Type B pancreatic cell (in vitro differentiated cells): Measurements from ENCODE around the gene SLC2A13. TPM values are rescaled to one million over a fixed set of nuclear protein-coding genes. Genes with fewer than 3 reads are reported as not detected.

Source experiments
- DNase-seq: peaks from one replicate; pipeline ENCODE4 v3.0.0; 2021; ENCODE audit warnings: mixed read lengths; ENCODE audit not compliant: unreplicated experiment; ENCODE audit errors: extremely low spot score
- H3K27ac Mint-ChIP-seq: 2 replicates; pipeline ENCODE4 v1.8.0; 2021; ENCODE audit warnings: mild to moderate bottlenecking, mixed read lengths
- H3K27me3 Mint-ChIP-seq: 2 replicates; pipeline ENCODE4 v1.8.0; 2021; ENCODE audit warnings: mixed read lengths
- H3K36me3 Mint-ChIP-seq: 2 replicates; pipeline ENCODE4 v1.8.0; 2021; ENCODE audit warnings: mixed read lengths
- H3K4me1 Mint-ChIP-seq: one replicate; pipeline ENCODE4 v1.8.0; 2021; ENCODE audit warnings: mixed read lengths; ENCODE audit not compliant: unreplicated experiment
- H3K4me3 Mint-ChIP-seq: 2 replicates; pipeline ENCODE4 v1.8.0; 2021; ENCODE audit warnings: mild to moderate bottlenecking, mixed read lengths
- H3K9me3 Mint-ChIP-seq: 2 replicates; pipeline ENCODE4 v1.8.0; 2021; ENCODE audit warnings: mixed read lengths
- CTCF ChIP-seq: fragments of 200-600 bp; sonication (generic); conservative IDR thresholded peaks from 2 replicates; pipeline ENCODE4 v1.5.0; 2021; ENCODE audit warnings: antibody characterized with exemption, mild to moderate bottlenecking
- total RNA-seq: library from RNA; stranded (reverse); gene quantifications from 2 replicates; pipeline ENCODE4 v1.2.1, GENCODE V29; 2021; ENCODE audit warnings: low replicate concordance

SLC2A13 gene
- total RNA-seq, 1 donor from 2014 or later = 7.1 TPM

GRCh38 chr12:40093512-40093911, 12.4 kb downstream of the SLC2A13 start:
- no peak for DNase-seq
- H3K27me3 Mint-ChIP-seq = no peaks in the 10 kb centered on the region
- no peak for TF ChIP-seq CTCF
- no peaks in the 10 kb centered on the region for H3K4me1 Mint-ChIP-seq
- H3K4me3 Mint-ChIP-seq = no peak overlapping the region
- H3K36me3 Mint-ChIP-seq = no peaks in the 10 kb centered on the region
- H3K9me3 Mint-ChIP-seq = no peaks in the 10 kb centered on the region
- no peak overlapping the region for H3K27ac Mint-ChIP-seq

- Mint-ChIP-seq H3K27me3 (no peaks in the 10 kb centered on the region), H3K27ac (no peak overlapping the region), H3K4me3 (no peak overlapping the region), H3K4me1 (peaks cover 6% of the 10 kb centered on the region), H3K9me3 (no peaks in the 10 kb centered on the region), H3K36me3 (no peaks in the 10 kb centered on the region)
- TF ChIP-seq CTCF = no peak
- no peak for DNase-seq
Observed at GRCh38 chr12:40086471-40086870, 19.4 kb downstream of the SLC2A13 start.

- TF ChIP-seq CTCF = no peak
- DNase-seq = no peak
- Mint-ChIP-seq H3K27me3 (no peaks in the 10 kb centered on the region), H3K4me3 (no peak overlapping the region), H3K4me1 (peaks cover 5% of the 10 kb centered on the region), H3K27ac (no peak overlapping the region), H3K36me3 (peaks cover 8% of the 10 kb centered on the region), H3K9me3 (peaks cover 14% of the 10 kb centered on the region)
Observed at GRCh38 chr12:40078266-40078665, 27.6 kb downstream of the SLC2A13 start.

- TF ChIP-seq CTCF = no peak
Observed at GRCh38 chr12:40075458-40075857, 30.4 kb downstream of the SLC2A13 start.

GRCh38 chr12:40068416-40068815, 37.5 kb downstream of the SLC2A13 start:
- no peaks in the 10 kb centered on the region for H3K4me1 Mint-ChIP-seq
- no peaks in the 10 kb centered on the region for H3K9me3 Mint-ChIP-seq
- TF ChIP-seq CTCF = no peak
- H3K4me3 Mint-ChIP-seq = no peak overlapping the region
- no peaks in the 10 kb centered on the region for H3K36me3 Mint-ChIP-seq
- no peak overlapping the region for H3K27ac Mint-ChIP-seq
- DNase-seq = no peak
- no peaks in the 10 kb centered on the region for H3K27me3 Mint-ChIP-seq

More at GRCh38 chr12:40075458-40075857, 30.4 kb downstream of the SLC2A13 start:
- no peak overlapping the region for H3K27ac Mint-ChIP-seq
- H3K27me3 Mint-ChIP-seq = no peaks in the 10 kb centered on the region
- H3K4me1 Mint-ChIP-seq = no peaks in the 10 kb centered on the region
- no peak overlapping the region for H3K4me3 Mint-ChIP-seq
- no peak for DNase-seq
- peaks cover 8% of the 10 kb centered on the region for H3K36me3 Mint-ChIP-seq
- peaks cover 10% of the 10 kb centered on the region for H3K9me3 Mint-ChIP-seq

GRCh38 chr12:40065636-40066035, 40.2 kb downstream of the SLC2A13 start:
- Mint-ChIP-seq H3K27ac (no peak overlapping the region), H3K27me3 (no peaks in the 10 kb centered on the region), H3K4me1 (no peaks in the 10 kb centered on the region), H3K9me3 (no peaks in the 10 kb centered on the region), H3K36me3 (no peaks in the 10 kb centered on the region), H3K4me3 (no peak overlapping the region)
- TF ChIP-seq CTCF = no peak
- no peak for DNase-seq
